GM21576 (cell line): ENCODE data around the gene DMRT1.
"Not testable (repeated sequence)": the region's sequence is repeated elsewhere in the genome, so short reads cannot be mapped to it uniquely, and the experiment has no call there.

Source experiments
- ATAC-seq: cut with Tn5 transposase; IDR thresholded peaks from one replicate; pipeline ENCODE4 v1.9.1; 2021; ENCODE audit warnings: mild to moderate bottlenecking, moderate library complexity; ENCODE audit not compliant: unreplicated experiment

DMRT1 gene

DNA sequence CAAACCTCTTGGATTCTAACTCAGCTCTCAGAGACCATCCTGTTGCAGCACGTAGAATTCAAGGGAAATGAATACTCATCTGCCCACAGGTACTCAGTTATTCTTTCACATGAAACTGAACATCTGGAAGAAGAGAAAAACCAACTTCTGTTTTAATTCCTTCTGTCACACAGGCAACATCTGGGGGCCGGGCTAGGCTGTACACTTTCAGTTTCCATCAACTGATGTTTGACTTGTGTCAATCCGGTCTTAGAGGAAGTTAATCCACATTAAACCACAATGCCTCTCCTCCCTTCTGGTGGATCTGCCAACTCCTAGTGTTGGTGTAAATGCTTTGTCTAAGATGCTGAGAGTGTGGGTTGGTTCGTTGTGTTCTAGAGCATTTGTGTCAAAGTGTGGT lies 152.5 kb downstream of the DMRT1 start:
- ATAC-seq: no peak

DNA sequence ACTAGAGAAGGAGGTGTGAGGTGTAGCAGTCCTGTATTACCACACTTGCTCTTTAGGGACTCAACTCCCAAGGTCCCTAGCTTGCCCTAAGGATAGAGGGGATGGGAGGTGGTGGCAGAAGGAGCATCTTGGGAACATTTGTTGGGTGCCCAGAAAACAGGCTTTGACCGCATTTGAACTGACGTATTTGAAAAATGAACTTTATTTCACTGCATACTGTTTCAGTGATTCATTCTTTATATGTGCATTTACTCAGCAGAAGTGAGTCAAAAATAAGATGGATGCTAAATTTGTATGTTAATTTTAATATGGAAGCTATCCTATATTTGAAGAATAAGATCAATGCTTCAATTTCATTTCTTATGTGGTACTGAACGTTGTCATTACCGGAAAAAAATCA lies 153.7 kb downstream of the DMRT1 start:
- ATAC-seq: no peak

DNA sequence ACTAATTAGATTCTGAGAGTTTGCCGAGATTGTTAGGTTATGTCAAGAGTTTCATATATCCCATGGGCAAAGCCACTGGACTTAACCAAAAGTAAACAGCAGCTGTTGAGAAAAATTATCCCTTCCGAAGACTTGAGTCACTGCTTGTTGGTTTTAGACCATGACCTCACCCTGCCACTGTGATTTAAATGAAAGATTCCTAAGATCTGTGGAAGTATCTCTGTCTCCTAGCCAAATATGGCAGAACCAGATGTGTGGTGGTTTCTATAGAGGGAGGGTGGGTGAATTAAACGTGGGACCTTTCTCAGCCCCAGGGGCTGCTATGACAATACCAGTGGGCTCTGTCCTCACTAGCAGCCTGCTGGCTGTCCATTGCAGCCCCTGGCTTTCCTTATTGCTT lies 154.3 kb downstream of the DMRT1 start:
- no peak for ATAC-seq

DNA sequence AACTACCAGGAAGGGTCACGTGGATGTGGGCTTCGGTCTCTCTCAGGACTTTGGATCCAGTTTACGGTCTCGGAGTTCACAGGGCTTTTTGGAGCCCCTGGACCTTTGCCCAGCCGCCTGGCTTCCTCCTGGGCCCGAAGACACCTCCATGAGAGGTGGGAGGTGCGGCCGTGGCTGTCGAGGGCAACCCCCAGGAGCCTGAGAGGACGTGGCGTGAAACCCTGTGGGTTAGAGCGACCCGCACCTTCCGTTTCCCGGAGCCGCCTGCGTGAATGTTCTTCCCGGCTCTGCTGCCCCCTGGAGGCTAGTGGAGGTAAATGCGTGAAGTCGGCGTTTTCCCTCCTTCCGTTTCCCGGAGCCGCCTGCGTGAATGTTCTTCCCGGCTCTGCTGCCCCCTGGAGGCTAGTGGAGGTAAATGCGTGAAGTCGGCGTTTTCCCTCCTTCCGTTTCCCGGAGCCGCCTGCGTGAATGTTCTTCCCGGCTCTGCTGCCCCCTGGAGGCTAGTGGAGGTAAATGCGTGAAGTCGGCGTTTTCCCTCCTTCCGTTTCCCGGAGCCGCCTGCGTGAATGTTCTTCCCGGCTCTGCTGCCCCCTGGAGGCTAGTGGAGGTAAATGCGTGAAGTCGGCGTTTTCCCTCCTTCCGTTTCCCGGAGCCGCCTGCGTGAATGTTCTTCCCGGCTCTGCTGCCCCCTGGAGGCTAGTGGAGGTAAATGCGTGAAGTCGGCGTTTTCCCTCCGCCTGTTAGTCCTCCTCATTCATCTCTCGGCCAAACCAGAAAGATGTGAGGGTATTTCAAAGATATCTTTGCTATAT lies 157.0 kb downstream of the DMRT1 start:
- not testable (repeated sequence) for ATAC-seq

DNA sequence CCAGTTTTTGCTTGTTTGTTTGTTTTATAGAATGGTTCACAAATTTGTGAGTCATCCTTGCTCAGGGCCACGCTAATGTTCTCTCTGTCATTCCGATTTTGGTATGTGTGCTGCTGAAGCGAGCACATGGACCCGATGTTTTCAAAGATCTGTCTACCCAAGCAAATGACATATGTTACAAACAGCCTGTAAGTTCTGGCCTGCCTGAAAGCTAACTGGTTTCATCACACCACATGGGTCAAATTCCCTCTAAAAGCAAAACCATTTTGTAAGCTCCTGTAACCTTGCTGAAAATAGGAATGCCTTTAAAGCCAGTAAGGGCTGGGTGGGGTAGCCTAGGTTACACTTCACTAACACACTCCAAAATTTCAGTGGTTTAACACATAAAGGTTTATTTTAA lies 160.3 kb downstream of the DMRT1 start:
- no peak for ATAC-seq

DNA sequence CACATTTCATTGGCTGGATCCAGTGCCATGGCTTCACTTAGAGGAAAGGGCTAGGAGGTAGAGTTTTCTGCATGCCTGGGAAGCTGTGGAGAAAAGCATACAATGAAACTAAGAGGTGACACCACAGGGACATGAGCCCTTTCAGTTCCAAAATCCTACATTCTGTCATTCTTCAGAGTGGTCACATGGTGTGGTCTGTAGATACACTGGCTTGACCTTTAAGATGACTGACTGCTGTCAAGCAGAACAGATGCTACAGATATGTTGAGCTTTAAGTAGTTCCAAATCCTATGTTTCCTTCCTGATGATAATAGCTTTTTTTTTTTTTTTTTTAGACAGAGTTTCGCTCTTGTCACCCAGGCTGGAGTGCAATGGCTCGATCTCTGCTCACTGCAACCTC lies 161.2 kb downstream of the DMRT1 start:
- ATAC-seq: no peak

DNA sequence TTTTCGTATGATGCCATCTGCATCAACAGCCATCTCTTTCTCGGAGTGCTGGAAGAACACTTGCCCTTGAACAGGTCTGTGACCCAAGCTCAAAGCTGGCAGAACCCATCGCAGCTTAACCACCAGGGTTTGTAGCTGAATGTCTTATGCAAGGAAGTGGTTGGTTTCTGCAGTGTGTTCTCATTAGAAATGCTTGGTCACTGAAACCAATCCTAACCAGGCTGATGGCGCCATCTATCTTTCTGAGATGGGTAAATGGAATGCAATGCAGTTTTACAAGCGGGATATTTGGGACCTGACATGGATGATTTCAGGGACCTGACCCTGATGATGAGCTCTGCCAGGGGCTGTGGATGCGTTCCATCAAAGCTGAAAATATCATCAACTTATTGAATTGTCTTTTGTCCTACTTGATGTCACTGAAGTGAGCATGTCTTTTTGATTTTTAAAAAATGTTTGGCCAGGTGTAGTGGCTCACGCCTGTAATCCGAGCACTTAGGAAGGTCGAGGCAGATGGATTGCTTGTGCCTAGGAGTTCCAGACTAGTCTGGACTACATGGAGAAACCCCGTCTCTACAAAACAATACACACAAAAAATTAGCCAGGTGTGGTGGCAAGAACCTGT lies 163.7 kb downstream of the DMRT1 start:
- peak; percentile 64 for ATAC-seq

DNA sequence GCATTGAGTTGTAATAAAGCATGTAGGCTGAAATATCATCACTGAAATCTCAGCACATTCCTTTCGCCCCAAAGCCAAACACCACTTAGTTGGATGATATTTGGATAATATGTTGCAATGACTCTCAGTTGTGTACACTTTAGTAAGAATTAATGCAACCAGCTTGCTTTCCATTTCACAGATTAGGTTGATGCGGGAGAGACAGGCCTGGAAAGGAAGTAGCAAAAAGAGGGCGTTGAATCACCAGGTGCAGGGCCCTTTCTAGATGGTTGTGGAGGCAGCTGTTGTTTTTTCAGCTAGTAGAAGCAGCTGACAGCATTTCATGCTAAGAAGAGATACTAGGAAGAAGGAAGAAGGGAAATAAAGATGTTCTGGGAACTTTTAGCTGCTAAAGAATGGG lies 165.8 kb downstream of the DMRT1 start:
- ATAC-seq: no peak

DNA sequence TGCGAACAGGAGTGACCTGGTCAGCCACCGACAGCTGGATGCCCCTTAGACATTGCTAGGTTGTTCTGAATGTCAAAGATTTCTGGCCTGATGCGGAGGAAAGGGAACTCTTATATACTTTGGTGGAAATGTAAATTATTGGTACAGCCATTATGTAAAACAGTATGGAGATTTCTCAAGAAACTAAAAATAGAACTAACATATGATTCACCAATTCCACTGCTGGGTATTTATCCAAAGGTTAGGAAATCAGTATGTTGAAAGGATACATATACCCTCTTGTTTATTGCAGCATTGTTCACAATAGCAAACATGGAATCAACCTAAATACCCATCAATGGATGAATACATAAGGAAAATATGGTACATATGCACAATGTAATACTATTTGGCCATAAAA lies 166.7 kb downstream of the DMRT1 start:
- ATAC-seq: no peak

DNA sequence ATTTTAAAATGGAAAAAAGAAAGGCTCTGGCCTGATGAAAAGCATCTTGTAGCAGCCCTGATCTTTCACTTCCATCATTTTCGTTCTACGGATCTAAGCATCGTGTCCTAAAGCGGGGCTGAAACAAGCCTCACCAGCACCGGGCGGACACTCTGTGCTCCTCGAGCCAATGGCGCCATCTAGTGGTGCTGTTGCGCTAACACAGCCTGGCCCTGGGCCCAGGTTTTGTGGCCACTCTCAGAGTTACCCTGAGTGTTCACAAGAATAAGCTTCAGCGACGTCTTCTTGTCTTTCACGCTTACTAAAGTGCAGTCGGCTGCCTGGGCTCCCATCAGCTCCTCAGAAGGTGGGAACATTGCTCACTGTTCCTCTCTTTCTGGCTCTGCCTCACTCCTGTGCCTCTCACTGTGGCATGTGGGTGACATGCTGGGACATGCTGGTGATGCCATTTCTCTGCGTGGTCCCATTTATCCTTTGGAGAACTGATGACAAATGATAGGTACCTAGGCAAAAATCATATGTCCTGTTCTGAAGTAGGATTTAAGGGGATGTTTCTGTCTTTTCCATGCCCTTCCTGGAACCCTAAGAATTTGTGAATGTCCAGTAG lies 167.7 kb downstream of the DMRT1 start:
- peak; percentile 90 for ATAC-seq

DNA sequence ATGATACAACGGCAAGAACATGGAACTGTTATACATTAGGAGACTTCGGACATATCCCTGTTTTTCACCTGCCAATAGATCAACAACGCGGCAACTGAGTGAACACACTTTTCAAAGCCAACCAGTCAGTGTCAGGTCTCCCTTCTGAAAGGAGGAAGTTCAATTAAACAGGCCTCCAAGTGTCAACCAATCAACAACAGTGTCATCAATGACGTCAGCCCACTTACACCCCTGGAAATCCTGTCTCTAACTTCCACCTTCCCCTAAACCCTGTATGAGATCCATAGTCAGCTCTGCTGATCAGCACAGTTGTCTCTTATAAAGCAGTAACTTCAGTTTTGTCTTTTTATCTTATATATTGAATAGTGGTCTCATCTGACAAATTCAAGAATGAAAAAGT lies 171.5 kb downstream of the DMRT1 start:
- ATAC-seq: no peak

DNA sequence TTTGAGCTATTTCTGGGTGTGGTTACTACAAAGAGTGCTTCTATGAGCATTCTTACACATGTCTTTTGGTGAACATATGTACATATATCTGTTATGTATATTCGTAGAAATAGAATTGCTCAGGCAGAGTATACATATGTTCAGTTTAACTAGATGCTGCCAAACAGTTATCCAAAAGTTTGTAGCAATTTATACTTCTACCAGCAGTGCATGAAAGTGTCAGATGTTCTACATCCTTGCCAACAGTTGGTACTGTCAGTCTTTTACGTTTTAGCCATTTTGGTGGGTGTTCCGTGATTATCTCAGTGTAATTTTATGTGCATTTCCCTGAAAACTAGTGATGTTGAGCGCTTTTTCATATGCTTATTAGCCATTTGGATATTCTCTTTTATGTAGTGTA lies 172.7 kb downstream of the DMRT1 start:
- ATAC-seq: no peak

DNA sequence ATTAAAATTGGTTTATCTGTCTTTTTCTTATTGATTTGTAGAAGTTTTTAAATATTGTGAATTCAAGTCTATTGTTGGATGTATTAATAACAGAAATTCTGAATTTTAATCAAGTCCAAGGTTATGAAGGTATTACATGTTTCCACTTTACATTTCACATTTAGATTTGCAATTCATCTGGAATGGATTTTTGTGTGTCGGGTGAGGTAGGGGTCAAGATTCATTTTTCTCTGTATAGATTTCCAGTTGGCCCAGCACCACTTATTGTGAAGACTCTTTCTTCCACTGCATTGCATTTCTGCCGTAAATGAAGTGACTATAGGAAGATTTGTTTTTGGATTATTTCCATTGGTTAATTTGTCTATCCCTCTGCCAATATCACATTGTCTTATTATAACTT lies 173.1 kb downstream of the DMRT1 start:
- ATAC-seq: no peak

DNA sequence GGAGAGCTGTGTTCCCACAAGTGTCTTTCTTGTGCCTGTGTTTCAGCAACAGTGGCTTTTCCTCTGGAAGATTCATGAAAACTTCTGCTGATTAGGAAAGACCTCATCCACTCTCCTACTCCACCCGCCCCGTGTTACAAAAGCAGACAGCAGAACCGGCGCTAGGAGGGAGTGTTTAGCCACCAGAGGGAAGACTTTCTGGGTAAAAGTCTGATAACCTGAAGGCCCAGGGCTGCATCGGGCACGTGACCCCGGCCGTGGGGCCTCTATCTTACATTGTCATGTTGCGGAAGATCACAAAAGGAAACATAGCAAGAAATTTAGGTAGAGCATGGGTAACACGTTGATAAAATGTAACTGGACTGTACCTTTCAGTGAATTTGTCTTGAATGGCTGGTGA lies 176.6 kb downstream of the DMRT1 start:
- no peak for ATAC-seq
